ENCODE measurements around the gene PIGW. TPM values are rescaled to one million over a fixed set of nuclear protein-coding genes. Genes with fewer than 3 reads are reported as not detected.
A peak's percentile ranks its signal among the peaks of the same experiment; 100 is the strongest.

The PIGW gene
- total and polyA plus RNA-seq, 9 of the 15 experiments (the other 6 are each of a cell fraction or from before 2014, with no cell fraction given), result 9.5 to 33.9 (median 21.2) TPM

DNA sequence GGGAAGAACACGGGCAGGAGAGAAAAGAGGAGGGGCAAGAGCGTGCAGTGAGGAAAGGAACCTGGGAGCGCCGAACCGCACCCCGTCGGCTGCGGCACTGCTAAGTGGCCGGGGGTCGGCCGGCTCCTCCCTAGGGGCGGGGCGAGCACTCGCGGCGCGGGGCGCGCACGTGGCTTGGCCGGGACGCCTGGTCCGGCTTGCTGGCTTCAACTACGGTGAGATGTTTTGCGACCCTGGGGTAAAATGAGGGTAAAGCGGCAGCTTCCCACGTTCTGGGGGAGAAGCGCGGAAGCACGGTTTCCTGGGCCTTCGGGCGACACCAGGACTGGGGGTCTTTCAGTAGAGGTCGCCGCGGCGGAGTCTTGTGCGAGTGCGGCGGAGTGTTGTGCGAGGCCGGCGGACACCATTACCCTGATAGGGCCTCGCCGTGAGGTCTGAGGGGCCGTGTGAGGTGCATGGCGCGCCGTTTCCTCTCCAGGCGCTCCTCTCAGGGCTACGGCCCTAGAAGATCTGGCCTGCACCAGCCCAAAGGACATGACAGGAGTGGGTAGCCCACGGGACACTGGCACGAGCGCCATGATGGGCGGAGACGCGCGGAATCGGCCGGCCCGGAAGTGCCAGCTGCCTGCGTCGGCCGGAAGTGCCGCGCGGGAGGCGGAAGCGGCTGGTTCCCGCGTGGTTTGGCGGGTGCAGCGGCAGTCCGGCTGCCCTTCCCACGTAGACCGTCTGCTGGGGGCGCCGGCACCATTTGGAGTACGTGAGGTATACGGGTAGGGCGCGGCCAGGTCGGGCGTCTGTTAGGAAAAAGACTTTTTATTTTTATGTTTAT, at the start of gene PIGW, which contains the start of gene MYO19 (continued):
- TF ChIP-seq, protein P1, sequence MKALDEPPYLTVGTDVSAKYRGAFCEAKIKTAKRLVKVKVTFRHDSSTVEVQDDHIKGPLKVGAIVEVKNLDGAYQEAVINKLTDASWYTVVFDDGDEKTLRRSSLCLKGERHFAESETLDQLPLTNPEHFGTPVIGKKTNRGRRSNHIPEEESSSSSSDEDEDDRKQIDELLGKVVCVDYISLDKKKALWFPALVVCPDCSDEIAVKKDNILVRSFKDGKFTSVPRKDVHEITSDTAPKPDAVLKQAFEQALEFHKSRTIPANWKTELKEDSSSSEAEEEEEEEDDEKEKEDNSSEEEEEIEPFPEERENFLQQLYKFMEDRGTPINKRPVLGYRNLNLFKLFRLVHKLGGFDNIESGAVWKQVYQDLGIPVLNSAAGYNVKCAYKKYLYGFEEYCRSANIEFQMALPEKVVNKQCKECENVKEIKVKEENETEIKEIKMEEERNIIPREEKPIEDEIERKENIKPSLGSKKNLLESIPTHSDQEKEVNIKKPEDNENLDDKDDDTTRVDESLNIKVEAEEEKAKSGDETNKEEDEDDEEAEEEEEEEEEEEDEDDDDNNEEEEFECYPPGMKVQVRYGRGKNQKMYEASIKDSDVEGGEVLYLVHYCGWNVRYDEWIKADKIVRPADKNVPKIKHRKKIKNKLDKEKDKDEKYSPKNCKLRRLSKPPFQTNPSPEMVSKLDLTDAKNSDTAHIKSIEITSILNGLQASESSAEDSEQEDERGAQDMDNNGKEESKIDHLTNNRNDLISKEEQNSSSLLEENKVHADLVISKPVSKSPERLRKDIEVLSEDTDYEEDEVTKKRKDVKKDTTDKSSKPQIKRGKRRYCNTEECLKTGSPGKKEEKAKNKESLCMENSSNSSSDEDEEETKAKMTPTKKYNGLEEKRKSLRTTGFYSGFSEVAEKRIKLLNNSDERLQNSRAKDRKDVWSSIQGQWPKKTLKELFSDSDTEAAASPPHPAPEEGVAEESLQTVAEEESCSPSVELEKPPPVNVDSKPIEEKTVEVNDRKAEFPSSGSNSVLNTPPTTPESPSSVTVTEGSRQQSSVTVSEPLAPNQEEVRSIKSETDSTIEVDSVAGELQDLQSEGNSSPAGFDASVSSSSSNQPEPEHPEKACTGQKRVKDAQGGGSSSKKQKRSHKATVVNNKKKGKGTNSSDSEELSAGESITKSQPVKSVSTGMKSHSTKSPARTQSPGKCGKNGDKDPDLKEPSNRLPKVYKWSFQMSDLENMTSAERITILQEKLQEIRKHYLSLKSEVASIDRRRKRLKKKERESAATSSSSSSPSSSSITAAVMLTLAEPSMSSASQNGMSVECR (CRISPR knock-in tag; IDR thresholded peaks at IDR 0.05), result peak; percentile 91
- TF ChIP-seq CXXC5 (CRISPR knock-in tag; IDR thresholded peaks at IDR 0.05) (peak; percentile 73), E2F5 (CRISPR knock-in tag; IDR thresholded peaks at IDR 0.05) (no peak), RBBP5 (IDR thresholded peaks at IDR 0.05; ENCODE audit: borderline replicate concordance, insufficient read depth, low read length, poor library complexity, severe bottlenecking) (peak; percentile 84), CAMTA2 (CRISPR knock-in tag; conservative IDR thresholded peaks at IDR 0.05) (no peak), CREB1 (IDR thresholded peaks at IDR 0.05) (peak; percentile 44), CREB1 (CRISPR knock-in tag; IDR thresholded peaks at IDR 0.05) (peak; percentile 74), MCM3 (IDR thresholded peaks at IDR 0.05) (no peak), NBN (IDR thresholded peaks at IDR 0.05; ENCODE audit: low read depth) (no peak), NKRF (IDR thresholded peaks at IDR 0.05; ENCODE audit: borderline replicate concordance) (peak; percentile 94), PHF21A (IDR thresholded peaks at IDR 0.05; ENCODE audit: borderline replicate concordance, low read depth) (no peak)
- TF ChIP-seq, protein P2, sequence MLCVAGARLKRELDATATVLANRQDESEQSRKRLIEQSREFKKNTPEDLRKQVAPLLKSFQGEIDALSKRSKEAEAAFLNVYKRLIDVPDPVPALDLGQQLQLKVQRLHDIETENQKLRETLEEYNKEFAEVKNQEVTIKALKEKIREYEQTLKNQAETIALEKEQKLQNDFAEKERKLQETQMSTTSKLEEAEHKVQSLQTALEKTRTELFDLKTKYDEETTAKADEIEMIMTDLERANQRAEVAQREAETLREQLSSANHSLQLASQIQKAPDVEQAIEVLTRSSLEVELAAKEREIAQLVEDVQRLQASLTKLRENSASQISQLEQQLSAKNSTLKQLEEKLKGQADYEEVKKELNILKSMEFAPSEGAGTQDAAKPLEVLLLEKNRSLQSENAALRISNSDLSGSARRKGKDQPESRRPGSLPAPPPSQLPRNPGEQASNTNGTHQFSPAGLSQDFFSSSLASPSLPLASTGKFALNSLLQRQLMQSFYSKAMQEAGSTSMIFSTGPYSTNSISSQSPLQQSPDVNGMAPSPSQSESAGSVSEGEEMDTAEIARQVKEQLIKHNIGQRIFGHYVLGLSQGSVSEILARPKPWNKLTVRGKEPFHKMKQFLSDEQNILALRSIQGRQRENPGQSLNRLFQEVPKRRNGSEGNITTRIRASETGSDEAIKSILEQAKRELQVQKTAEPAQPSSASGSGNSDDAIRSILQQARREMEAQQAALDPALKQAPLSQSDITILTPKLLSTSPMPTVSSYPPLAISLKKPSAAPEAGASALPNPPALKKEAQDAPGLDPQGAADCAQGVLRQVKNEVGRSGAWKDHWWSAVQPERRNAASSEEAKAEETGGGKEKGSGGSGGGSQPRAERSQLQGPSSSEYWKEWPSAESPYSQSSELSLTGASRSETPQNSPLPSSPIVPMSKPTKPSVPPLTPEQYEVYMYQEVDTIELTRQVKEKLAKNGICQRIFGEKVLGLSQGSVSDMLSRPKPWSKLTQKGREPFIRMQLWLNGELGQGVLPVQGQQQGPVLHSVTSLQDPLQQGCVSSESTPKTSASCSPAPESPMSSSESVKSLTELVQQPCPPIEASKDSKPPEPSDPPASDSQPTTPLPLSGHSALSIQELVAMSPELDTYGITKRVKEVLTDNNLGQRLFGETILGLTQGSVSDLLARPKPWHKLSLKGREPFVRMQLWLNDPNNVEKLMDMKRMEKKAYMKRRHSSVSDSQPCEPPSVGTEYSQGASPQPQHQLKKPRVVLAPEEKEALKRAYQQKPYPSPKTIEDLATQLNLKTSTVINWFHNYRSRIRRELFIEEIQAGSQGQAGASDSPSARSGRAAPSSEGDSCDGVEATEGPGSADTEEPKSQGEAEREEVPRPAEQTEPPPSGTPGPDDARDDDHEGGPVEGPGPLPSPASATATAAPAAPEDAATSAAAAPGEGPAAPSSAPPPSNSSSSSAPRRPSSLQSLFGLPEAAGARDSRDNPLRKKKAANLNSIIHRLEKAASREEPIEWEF (CRISPR knock-in tag; IDR thresholded peaks at IDR 0.05), result no peak
- TF ChIP-seq, protein P3, sequence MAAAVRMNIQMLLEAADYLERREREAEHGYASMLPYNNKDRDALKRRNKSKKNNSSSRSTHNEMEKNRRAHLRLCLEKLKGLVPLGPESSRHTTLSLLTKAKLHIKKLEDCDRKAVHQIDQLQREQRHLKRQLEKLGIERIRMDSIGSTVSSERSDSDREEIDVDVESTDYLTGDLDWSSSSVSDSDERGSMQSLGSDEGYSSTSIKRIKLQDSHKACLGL (CRISPR knock-in tag; IDR thresholded peaks at IDR 0.05; ENCODE audit: borderline replicate concordance, poor library complexity, severe bottlenecking), result peak; percentile 94
